Osteoblast (primary cell): ENCODE results near the gene SPEM2. TPM values are rescaled to one million over a fixed set of nuclear protein-coding genes. Genes with fewer than 3 reads are reported as not detected.

ENCODE experiments used
- DNase-seq: peaks from one replicate; pipeline ENCODE4 v3.0.0; 2011; ENCODE audit warnings: low spot score, mixed read lengths; ENCODE audit not compliant: insufficient read length; ENCODE audit errors: missing footprints
- H2AFZ ChIP-seq: 2 replicates; pipeline ENCODE4 v1.6.0; 2011; ENCODE audit warnings: mild to moderate bottlenecking, low read length
- H3K27ac ChIP-seq: 2 replicates; pipeline ENCODE4 v1.5.1; 2011; ENCODE audit warnings: mild to moderate bottlenecking, low read depth, low read length, moderate library complexity
- H3K27me3 ChIP-seq: 2 replicates; pipeline ENCODE4 v1.6.0; 2012; ENCODE audit warnings: mild to moderate bottlenecking, control low read depth, inconsistent platforms, low read length, moderate library complexity; ENCODE audit not compliant: insufficient read depth
- H3K36me3 ChIP-seq: 2 replicates; pipeline ENCODE4 v1.5.1; 2011; ENCODE audit warnings: mild to moderate bottlenecking, low read length, control low read depth, moderate library complexity; ENCODE audit not compliant: insufficient read depth
- H3K4me1 ChIP-seq: 2 replicates; pipeline ENCODE4 v1.5.1; 2011; ENCODE audit warnings: mild to moderate bottlenecking, low read length, control low read depth, moderate library complexity; ENCODE audit not compliant: insufficient read depth
- H3K4me2 ChIP-seq: 2 replicates; pipeline ENCODE4 v1.6.0; 2011; ENCODE audit warnings: mild to moderate bottlenecking, low read length; ENCODE audit not compliant: insufficient read depth
- H3K4me3 ChIP-seq: fragments of 200-600 bp; sonication (generic); 3 replicates; pipeline ENCODE4 v1.5.1; 2012; ENCODE audit warnings: mild to moderate bottlenecking, low read length, inconsistent platforms; ENCODE audit not compliant: insufficient read depth
- H3K79me2 ChIP-seq: 2 replicates; pipeline ENCODE4 v1.6.0; 2012; ENCODE audit warnings: mild to moderate bottlenecking, low read length, control low read depth, inconsistent platforms; ENCODE audit not compliant: insufficient read depth
- H3K9me3 ChIP-seq: 2 replicates; pipeline ENCODE4 v1.5.1; 2011; ENCODE audit warnings: low read depth, low read length, control low read depth
- H4K20me1 ChIP-seq: 2 replicates; pipeline ENCODE4 v1.6.0; 2012; ENCODE audit warnings: mild to moderate bottlenecking, low read length, control low read depth; ENCODE audit not compliant: insufficient read depth
- CTCF ChIP-seq: IDR thresholded peaks from 2 replicates; pipeline ENCODE4 v1.5.1; 2011; ENCODE audit warnings: mild to moderate bottlenecking, low read depth, low read length, moderate library complexity; ENCODE audit errors: extremely low read depth
- total RNA-seq: library from RNA; depleted of rRNA; stranded (reverse); fragments of >200 nt; gene quantifications from 2 replicates; pipeline ENCODE4 v1.2.3, GENCODE V29; 2012

Gene SPEM2
- total RNA-seq, 1 donor: not detected

GRCh38 chr17:7382901-7383300 is 42.5 kb upstream of the SPEM2 start:
- H3K27me3 ChIP-seq: peaks cover 48% of the 10 kb centered on the region
- no peak overlapping the region for H3K4me2 ChIP-seq
- no peak overlapping the region for H2AFZ ChIP-seq
- H3K27ac ChIP-seq: no peak overlapping the region
- no peak for TF ChIP-seq CTCF
- H3K4me3 ChIP-seq: no peak overlapping the region
- H3K79me2 ChIP-seq: no peaks in the 10 kb centered on the region
- peaks cover 3% of the 10 kb centered on the region for H3K4me1 ChIP-seq
- H3K9me3 ChIP-seq: peaks cover 5% of the 10 kb centered on the region
- peak; percentile 68 for DNase-seq
- H3K36me3 ChIP-seq: no peaks in the 10 kb centered on the region
- no peaks in the 10 kb centered on the region for H4K20me1 ChIP-seq

- peak; percentile 69 for DNase-seq
- no peaks in the 10 kb centered on the region for H4K20me1 ChIP-seq
- H3K4me3 ChIP-seq: peak overlapping the region; percentile 50
- no peak for TF ChIP-seq CTCF
- H3K27me3 ChIP-seq: peaks cover 48% of the 10 kb centered on the region
- no peak overlapping the region for H3K27ac ChIP-seq
- H3K4me1 ChIP-seq: peaks cover 3% of the 10 kb centered on the region
- H3K4me2 ChIP-seq: peak overlapping the region; percentile 71
- H2AFZ ChIP-seq: no peak overlapping the region
- H3K79me2 ChIP-seq: no peaks in the 10 kb centered on the region
- peaks cover 5% of the 10 kb centered on the region for H3K9me3 ChIP-seq
- H3K36me3 ChIP-seq: no peaks in the 10 kb centered on the region
These were observed 42.1 kb upstream of the SPEM2 start for GRCh38 chr17:7383371-7383741.

GRCh38 chr17:7383742-7384488 is 41.5 kb upstream of the SPEM2 start:
- H3K4me3 ChIP-seq: peak overlapping the region; percentile 50
- no peak overlapping the region for H3K27ac ChIP-seq
- DNase-seq: peak; percentile 96
- peaks cover 2% of the 10 kb centered on the region for H4K20me1 ChIP-seq
- peaks cover 3% of the 10 kb centered on the region for H3K4me1 ChIP-seq
- peaks cover 48% of the 10 kb centered on the region for H3K27me3 ChIP-seq
- H3K4me2 ChIP-seq: peak overlapping the region; percentile 71
- peaks cover 5% of the 10 kb centered on the region for H3K9me3 ChIP-seq
- no peak for TF ChIP-seq CTCF
- no peaks in the 10 kb centered on the region for H3K79me2 ChIP-seq
- H3K36me3 ChIP-seq: peaks cover 2% of the 10 kb centered on the region
- H2AFZ ChIP-seq: no peak overlapping the region

GRCh38 chr17:7384489-7385081 is 40.8 kb upstream of the SPEM2 start:
- no peak overlapping the region for H3K27ac ChIP-seq
- no peak overlapping the region for H3K4me3 ChIP-seq
- peak overlapping the region; percentile 71 for H3K4me2 ChIP-seq
- H3K27me3 ChIP-seq: peaks cover 44% of the 10 kb centered on the region
- no peak for DNase-seq
- no peak for TF ChIP-seq CTCF
- H2AFZ ChIP-seq: no peak overlapping the region
- no peaks in the 10 kb centered on the region for H3K79me2 ChIP-seq
- peaks cover 9% of the 10 kb centered on the region for H3K36me3 ChIP-seq
- peaks cover under 1% of the 10 kb centered on the region for H3K9me3 ChIP-seq
- H3K4me1 ChIP-seq: peaks cover 3% of the 10 kb centered on the region
- H4K20me1 ChIP-seq: peaks cover 2% of the 10 kb centered on the region
